OCI-LY7 (cell line): ENCODE data around the gene ZNF467. TPM values are rescaled to one million over a fixed set of nuclear protein-coding genes. Genes with fewer than 3 reads are reported as not detected.
A peak's percentile ranks its signal among the peaks of the same experiment; 100 is the strongest.

Source experiments
- BruUV-seq: library from RNA; stranded (reverse); fragments of 400-500 nt; replicated peaks from 2 replicates; lab custom pipeline; 2021; lab: Mats Ljungman, UMichigan
- CTCF ChIA-PET: fragments of 300-600 bp; sonication (Branson Sonifier 250); formaldehyde crosslinking; loops from one replicate; lab custom pipeline; 2022; ENCODE audit warnings: antibody characterized with exemption; ENCODE audit not compliant: unreplicated experiment; lab: Charles Lee
- POLR2A ChIA-PET: fragments of 300-600 bp; sonication (Branson Sonifier 250); formaldehyde crosslinking; loops from one replicate; lab custom pipeline; 2022; ENCODE audit warnings: antibody characterized with exemption; lab: Charles Lee
- DNase-seq: peaks from one replicate; pipeline ENCODE4 v3.0.0-alpha.2; 2015; ENCODE audit warnings: low spot score
- H2AFZ ChIP-seq: fragments of 200-600 bp; sonication (generic), shearing (Covaris generic); 2 replicates; pipeline ENCODE4 v1.6.1; 2014; ENCODE audit warnings: mild to moderate bottlenecking, antibody characterized with exemption, low read length, moderate library complexity
- H3K27ac ChIP-seq: fragments of 200-600 bp; sonication (generic); 2 replicates; pipeline ENCODE4 v1.5.1; 2014; ENCODE audit warnings: mixed run types, low read depth, mild to moderate bottlenecking, moderate library complexity, low read length, inconsistent platforms; ENCODE audit not compliant: poor library complexity, severe bottlenecking
- H3K36me3 ChIP-seq: fragments of 200-600 bp; sonication (generic); 2 replicates; pipeline ENCODE4 v1.6.1; 2014; ENCODE audit warnings: mild to moderate bottlenecking, antibody characterized with exemption, low read length, moderate library complexity, mixed read lengths; ENCODE audit not compliant: insufficient read depth
- H3K4me1 ChIP-seq: fragments of 200-600 bp; sonication (generic); 2 replicates; pipeline ENCODE4 v1.5.1; 2014; ENCODE audit warnings: mild to moderate bottlenecking, low read length; ENCODE audit not compliant: insufficient read depth, poor library complexity, severe bottlenecking
- H3K4me2 ChIP-seq: fragments of 200-600 bp; sonication (generic); 2 replicates; pipeline ENCODE4 v1.6.1; 2014; ENCODE audit warnings: mild to moderate bottlenecking, low read length
- H3K4me3 ChIP-seq: fragments of 200-600 bp; sonication (generic); 2 replicates; pipeline ENCODE4 v1.5.1; 2014; ENCODE audit warnings: mild to moderate bottlenecking, low read depth, low read length; ENCODE audit not compliant: poor library complexity, severe bottlenecking
- H3K79me2 ChIP-seq: fragments of 200-600 bp; sonication (generic); 2 replicates; pipeline ENCODE4 v1.6.1; 2016; ENCODE audit warnings: low read depth, mild to moderate bottlenecking, low read length, moderate library complexity, mixed read lengths; ENCODE audit not compliant: insufficient read depth
- H3K9me2 ChIP-seq: fragments of 200-600 bp; sonication (generic); 2 replicates; pipeline ENCODE4 v1.6.1; 2016; ENCODE audit warnings: mild to moderate bottlenecking, low read length, mixed read lengths; ENCODE audit not compliant: insufficient read depth
- H3K9me3 ChIP-seq: fragments of 200-600 bp; sonication (generic); 2 replicates; pipeline ENCODE4 v1.6.1; 2014; ENCODE audit warnings: mild to moderate bottlenecking, mixed run types, low read length, mixed read lengths
- H4K20me1 ChIP-seq: fragments of 200-600 bp; sonication (generic); 2 replicates; pipeline ENCODE4 v1.6.1; 2014; ENCODE audit warnings: mild to moderate bottlenecking, antibody characterized with exemption, low read length, moderate library complexity, mixed read lengths; ENCODE audit not compliant: insufficient read depth
- CTCF ChIP-seq: fragments of 200-600 bp; sonication (generic); conservative IDR thresholded peaks from 2 replicates; pipeline ENCODE4 v1.5.1; 2014; ENCODE audit warnings: mild to moderate bottlenecking, antibody characterized with exemption, low read length, moderate library complexity, mixed read lengths
- EZH2phosphoT487 ChIP-seq: fragments of 200-600 bp; sonication (generic); IDR thresholded peaks from 2 replicates; pipeline ENCODE4 v1.6.1; 2018; ENCODE audit warnings: low read depth, borderline replicate concordance, mild to moderate bottlenecking, mixed run types, antibody characterized with exemption, low read length, moderate library complexity, mixed read lengths
- intact Hi-C: fragments of 100-400 bp; cut with micrococcal nuclease; formaldehyde crosslinking; loops from one replicate; pipeline ENCODE4 v1.10.0; 2022; ENCODE audit not compliant: unreplicated experiment
- total RNA-seq, 2 experiments: library from RNA; depleted of rRNA in 1 of 2; stranded (reverse); fragments of >200 nt in 1 of 2; shearing (Covaris generic) in 1 of 2; gene quantifications; 2 replicates each; pipeline ENCODE4 v1.2.3, GENCODE V29; 2014 to 2022

The ZNF467 gene
- total RNA-seq, 2 experiments from 2014 or later = 0.22 to 0.40 TPM

GRCh38 chr7:149719050-149719899, 54.1 kb downstream of the ZNF467 start:
- intact Hi-C loops = loop anchor here (5.0 kb wide), 1 partner anchor 53 kb away; the partner anchor contains the start of gene ZNF467
- POLR2A ChIA-PET = no interaction called here
- CTCF ChIA-PET = no interaction called here

GRCh38 chr7:149718730-149719049, 54.7 kb downstream of the ZNF467 start:
- CTCF ChIA-PET = no interaction called here
- peaks cover 12% of the 10 kb centered on the region for H3K4me1 ChIP-seq
- peaks cover 13% of the 10 kb centered on the region; the same call in 1 of the 2 replicates for H3K36me3 ChIP-seq
- no TSS peak for BruUV-seq
- no peaks in the 10 kb centered on the region for H3K9me3 ChIP-seq
- no peak overlapping the region for H3K27ac ChIP-seq
- no peak for TF ChIP-seq CTCF
- TF ChIP-seq EZH2phosphoT487 = no peak
- H3K79me2 ChIP-seq = no peaks in the 10 kb centered on the region
- no peaks in the 10 kb centered on the region for H3K9me2 ChIP-seq
- intact Hi-C loops = loop anchor here (5.0 kb wide), 1 partner anchor 54 kb away; the partner anchor contains the start of gene ZNF467
- H2AFZ ChIP-seq = no peak overlapping the region
- POLR2A ChIA-PET = no interaction called here
- no peaks in the 10 kb centered on the region for H4K20me1 ChIP-seq
- H3K4me2 ChIP-seq = no peak overlapping the region
- H3K4me3 ChIP-seq = no peak overlapping the region
- no peak for DNase-seq

More at GRCh38 chr7:149719050-149719899, 54.1 kb downstream of the ZNF467 start:
- no peaks in the 10 kb centered on the region for H3K9me2 ChIP-seq
- H3K4me3 ChIP-seq = no peak overlapping the region
- peaks cover 12% of the 10 kb centered on the region for H3K4me1 ChIP-seq
- H4K20me1 ChIP-seq = no peaks in the 10 kb centered on the region
- no peaks in the 10 kb centered on the region for H3K79me2 ChIP-seq
- DNase-seq = no peak
- no peak overlapping the region for H2AFZ ChIP-seq
- no peak overlapping the region for H3K27ac ChIP-seq
- BruUV-seq = no TSS peak
- TF ChIP-seq CTCF (no peak), EZH2phosphoT487 (no peak)
- H3K9me3 ChIP-seq = no peaks in the 10 kb centered on the region
- no peak overlapping the region for H3K4me2 ChIP-seq
- peaks cover 18% of the 10 kb centered on the region; the same call in 1 of the 2 replicates for H3K36me3 ChIP-seq

GRCh38 chr7:149717481-149717880, 55.9 kb downstream of the ZNF467 start:
- TF ChIP-seq EZH2phosphoT487 = no peak
- no peak for TF ChIP-seq CTCF
- no peak for DNase-seq
- ChIA-PET POLR2A (no interaction called here), CTCF (no interaction called here)
- H4K20me1 ChIP-seq = no peaks in the 10 kb centered on the region
- no peak overlapping the region for H2AFZ ChIP-seq
- no peak overlapping the region for H3K4me3 ChIP-seq
- no peaks in the 10 kb centered on the region for H3K79me2 ChIP-seq
- peaks cover 10% of the 10 kb centered on the region; the same call in 1 of the 2 replicates for H3K36me3 ChIP-seq
- H3K27ac ChIP-seq = no peak overlapping the region
- BruUV-seq = TSS peak; percentile 39
- no peaks in the 10 kb centered on the region for H3K9me2 ChIP-seq
- no peaks in the 10 kb centered on the region for H3K9me3 ChIP-seq
- H3K4me2 ChIP-seq = no peak overlapping the region
- peaks cover 12% of the 10 kb centered on the region for H3K4me1 ChIP-seq
- intact Hi-C loops = loop anchor here (5.0 kb wide), 1 partner anchor 55 kb away; the partner anchor contains the start of gene ZNF467
